ENCODE measurements around the gene CPS1.

Gene CPS1

DNA sequence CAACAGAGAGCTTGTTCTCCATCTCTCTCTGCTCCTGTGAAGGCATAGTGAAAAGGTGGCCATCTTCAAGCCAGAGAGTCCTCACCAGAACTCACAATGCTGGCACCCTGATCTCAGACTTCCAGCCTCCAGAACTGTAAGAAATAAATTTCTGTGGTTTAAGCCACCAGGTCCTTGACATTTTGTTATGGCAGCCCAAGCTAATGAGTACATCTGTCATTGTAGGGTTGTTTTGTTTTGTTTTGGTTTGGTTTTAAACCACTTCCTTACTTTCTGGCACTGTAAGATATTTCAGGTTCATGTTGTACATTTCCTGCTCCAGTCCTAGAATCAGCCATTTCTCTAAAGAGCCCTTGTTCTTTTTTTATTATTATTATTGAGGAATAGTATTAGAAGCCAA lies 171.2 kb downstream of the CPS1 start:
- Histone ChIP-seq H3F3A (ENCODE audit: insufficient read depth) (no peaks in the 10 kb centered on the region), H3K4me2 (ENCODE audit: low read depth, low read length, poor library complexity, severe bottlenecking) (no peak overlapping the region)

More for the DNA sequence above, 171.2 kb downstream of the CPS1 start:
- TF ChIP-seq, protein P1, sequence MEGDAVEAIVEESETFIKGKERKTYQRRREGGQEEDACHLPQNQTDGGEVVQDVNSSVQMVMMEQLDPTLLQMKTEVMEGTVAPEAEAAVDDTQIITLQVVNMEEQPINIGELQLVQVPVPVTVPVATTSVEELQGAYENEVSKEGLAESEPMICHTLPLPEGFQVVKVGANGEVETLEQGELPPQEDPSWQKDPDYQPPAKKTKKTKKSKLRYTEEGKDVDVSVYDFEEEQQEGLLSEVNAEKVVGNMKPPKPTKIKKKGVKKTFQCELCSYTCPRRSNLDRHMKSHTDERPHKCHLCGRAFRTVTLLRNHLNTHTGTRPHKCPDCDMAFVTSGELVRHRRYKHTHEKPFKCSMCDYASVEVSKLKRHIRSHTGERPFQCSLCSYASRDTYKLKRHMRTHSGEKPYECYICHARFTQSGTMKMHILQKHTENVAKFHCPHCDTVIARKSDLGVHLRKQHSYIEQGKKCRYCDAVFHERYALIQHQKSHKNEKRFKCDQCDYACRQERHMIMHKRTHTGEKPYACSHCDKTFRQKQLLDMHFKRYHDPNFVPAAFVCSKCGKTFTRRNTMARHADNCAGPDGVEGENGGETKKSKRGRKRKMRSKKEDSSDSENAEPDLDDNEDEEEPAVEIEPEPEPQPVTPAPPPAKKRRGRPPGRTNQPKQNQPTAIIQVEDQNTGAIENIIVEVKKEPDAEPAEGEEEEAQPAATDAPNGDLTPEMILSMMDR (IDR thresholded peaks at IDR 0.05; ENCODE audit: insufficient read depth, low read length, poor library complexity, severe bottlenecking): no peak
- TF ChIP-seq EZH2phosphoT487 (conservative IDR thresholded peaks at IDR 0.05; ENCODE audit: low read length): no peak
- no peak overlapping the region for H2AFZ ChIP-seq (ENCODE audit: low read depth, low read length, severe bottlenecking)
- H3K4me3 ChIP-seq (ENCODE audit: insufficient read depth, low read length, poor library complexity, severe bottlenecking): no peak overlapping the region
- H3K27me3 ChIP-seq (ENCODE audit: low read length): no peaks in the 10 kb centered on the region
- H3K9ac ChIP-seq (ENCODE audit: low read length): no peak overlapping the region
- H3K27ac ChIP-seq (ENCODE audit: low read depth, low read length): no peak overlapping the region
- no peaks in the 10 kb centered on the region for H3K79me2 ChIP-seq (ENCODE audit: insufficient read depth, low read length)
- no peaks in the 10 kb centered on the region for H4K20me1 ChIP-seq (ENCODE audit: low read depth, low read length)
- no peaks in the 10 kb centered on the region for H3K9me2 ChIP-seq (replicated peaks; ENCODE audit: insufficient read depth, low read length)
- H3K9me3 ChIP-seq (ENCODE audit: insufficient read depth, low read length): no peaks in the 10 kb centered on the region
- no peaks in the 10 kb centered on the region for H3K36me3 ChIP-seq (ENCODE audit: low read length)

All from SU-DHL-6 (cell line).